PC-9 (cell line): ENCODE data around the gene SNPH. TPM values are rescaled to one million over a fixed set of nuclear protein-coding genes. Genes with fewer than 3 reads are reported as not detected.

ENCODE experiments used
- BruUV-seq: library from RNA; stranded (reverse); fragments of 400-500 nt; replicated peaks from 2 replicates; lab custom pipeline; 2021; lab: Mats Ljungman, UMichigan
- CTCF ChIA-PET: fragments of 300-600 bp; sonication (Branson Sonifier 250); formaldehyde crosslinking; loops from one replicate; lab custom pipeline; 2022; ENCODE audit warnings: antibody characterized with exemption; lab: Charles Lee
- POLR2A ChIA-PET: fragments of 300-600 bp; sonication (Branson Sonifier 250); formaldehyde crosslinking; loops from one replicate; lab custom pipeline; 2022; ENCODE audit warnings: antibody characterized with exemption; ENCODE audit not compliant: unreplicated experiment; lab: Charles Lee
- DNase-seq, 2 experiments: peaks; one replicate each; pipeline versions ENCODE4 v3.0.0 to v3.0.0-alpha.2; 2015 to 2022; ENCODE audit warnings: mixed read lengths in 1 of 2
- H2AFZ ChIP-seq: fragments of 200-600 bp; sonication (generic); 2 replicates; pipeline ENCODE4 v1.8.1; 2017; ENCODE audit warnings: antibody characterized with exemption
- H3F3A ChIP-seq: fragments of 200-600 bp; sonication (generic); 2 replicates; pipeline ENCODE4 v1.8.1; 2017; ENCODE audit warnings: antibody characterized with exemption, mild to moderate bottlenecking, low read depth; ENCODE audit not compliant: insufficient read depth
- H3K27ac ChIP-seq: fragments of 200-600 bp; sonication (generic); 2 replicates; pipeline ENCODE4 v1.6.1; 2016; ENCODE audit warnings: mixed run types
- H3K27me3 ChIP-seq: fragments of 200-600 bp; sonication (generic); 2 replicates; pipeline ENCODE4 v1.6.1; 2016; ENCODE audit warnings: low read depth, mixed run types; ENCODE audit not compliant: insufficient read depth
- H3K36me3 ChIP-seq: fragments of 200-600 bp; sonication (generic); 2 replicates; pipeline ENCODE4 v1.6.1; 2016; ENCODE audit warnings: low read depth, mixed run types
- H3K4me1 ChIP-seq: fragments of 200-600 bp; sonication (generic); replicated peaks from 2 replicates; pipeline ENCODE4 v1.6.1; 2016; ENCODE audit warnings: mixed run types; ENCODE audit not compliant: insufficient read depth
- H3K4me2 ChIP-seq: fragments of 200-600 bp; sonication (generic); 2 replicates; pipeline ENCODE4 v1.6.1; 2017; ENCODE audit warnings: mixed run types
- H3K4me3 ChIP-seq: fragments of 200-600 bp; sonication (generic); 2 replicates; pipeline ENCODE4 v1.6.1; 2016; ENCODE audit warnings: mixed run types
- H3K79me2 ChIP-seq: fragments of 200-600 bp; sonication (generic); 2 replicates; pipeline ENCODE4 v1.6.1; 2017; ENCODE audit warnings: low read depth, mixed run types
- H3K9me2 ChIP-seq: fragments of 200-600 bp; sonication (generic); 2 replicates; pipeline ENCODE4 v1.8.1; 2017; ENCODE audit warnings: mild to moderate bottlenecking; ENCODE audit not compliant: insufficient read depth
- H3K9me3 ChIP-seq: fragments of 200-600 bp; sonication (generic); 2 replicates; pipeline ENCODE4 v1.8.1; 2016; ENCODE audit warnings: low read depth; ENCODE audit not compliant: insufficient read depth
- H4K20me1 ChIP-seq: fragments of 200-600 bp; sonication (generic); 2 replicates; pipeline ENCODE4 v1.8.1; 2017; ENCODE audit not compliant: insufficient read depth
- CTCF ChIP-seq: fragments of 200-600 bp; sonication (generic); conservative IDR thresholded peaks from 2 replicates; pipeline ENCODE4 v1.6.1; 2017; ENCODE audit warnings: mixed run types, antibody characterized with exemption, mild to moderate bottlenecking, moderate library complexity
- EZH2 ChIP-seq: fragments of 200-600 bp; sonication (generic); IDR thresholded peaks from 2 replicates; pipeline ENCODE4 v1.8.0; 2017; ENCODE audit warnings: antibody characterized with exemption, low read depth
- intact Hi-C: fragments of 100-400 bp; cut with micrococcal nuclease; formaldehyde crosslinking; loops from one replicate; pipeline ENCODE4 v1.10.0; 2022; ENCODE audit not compliant: unreplicated experiment
- total RNA-seq: library from RNA; stranded (reverse); gene quantifications from 2 replicates; pipeline ENCODE4 v1.2.3, GENCODE V29; 2021

Gene SNPH
- total RNA-seq, 1 experiment from 2014 or later: 3.4 TPM

GRCh38 chr20:1337441-1337840 is 71.3 kb downstream of the SNPH start:
- intact Hi-C loops: no loop called here
- CTCF ChIA-PET: no interaction called here
- H4K20me1 ChIP-seq: peaks cover 6% of the 10 kb centered on the region; the same call in 1 of the 2 replicates
- TF ChIP-seq EZH2: no peak
- no peak for TF ChIP-seq CTCF
- no peak overlapping the region for H3K4me3 ChIP-seq
- no peaks in the 10 kb centered on the region for H3K27me3 ChIP-seq
- no peaks in the 10 kb centered on the region for H3K9me2 ChIP-seq
- no peak for DNase-seq
- no peak overlapping the region for H3K27ac ChIP-seq
- H3K4me2 ChIP-seq: no peak overlapping the region
- POLR2A ChIA-PET: no interaction called here
- no peaks in the 10 kb centered on the region for H3K9me3 ChIP-seq
- no peaks in the 10 kb centered on the region; the same call in 1 of the 2 replicates for H3F3A ChIP-seq
- 0 out of 2 replicates have a peak, but pooled peaks cover 13% of the 10 kb centered on the region for H3K36me3 ChIP-seq
- no peak overlapping the region for H2AFZ ChIP-seq
- BruUV-seq: no TSS peak
- H3K4me1 ChIP-seq: no peaks in the 10 kb centered on the region
- peaks cover 6% of the 10 kb centered on the region for H3K79me2 ChIP-seq

- no peak overlapping the region for H3K4me3 ChIP-seq
- POLR2A ChIA-PET: no interaction called here
- CTCF ChIA-PET: no interaction called here
- H3K9me2 ChIP-seq: no peaks in the 10 kb centered on the region
- H3K4me2 ChIP-seq: no peak overlapping the region
- H3K27me3 ChIP-seq: no peaks in the 10 kb centered on the region
- peaks cover 9% of the 10 kb centered on the region; the same call in 1 of the 2 replicates for H4K20me1 ChIP-seq
- no peak for DNase-seq
- no peak overlapping the region for H2AFZ ChIP-seq
- TF ChIP-seq CTCF (no peak), EZH2 (no peak)
- 0 out of 2 replicates have a peak, but pooled peaks cover 8% of the 10 kb centered on the region for H3K36me3 ChIP-seq
- no peaks in the 10 kb centered on the region for H3K4me1 ChIP-seq
- intact Hi-C loops: no loop called here
- no TSS peak for BruUV-seq
- peaks cover 6% of the 10 kb centered on the region; the same call in 1 of the 2 replicates for H3K79me2 ChIP-seq
- H3K27ac ChIP-seq: no peak overlapping the region
- no peaks in the 10 kb centered on the region; the same call in 1 of the 2 replicates for H3F3A ChIP-seq
- H3K9me3 ChIP-seq: no peaks in the 10 kb centered on the region
Observed at GRCh38 chr20:1338096-1338495, 72.0 kb downstream of the SNPH start.

- Histone ChIP-seq H3K79me2 (peaks cover 4% of the 10 kb centered on the region; the same call in 1 of the 2 replicates), H3K4me3 (no peak overlapping the region), H3K9me3 (no peaks in the 10 kb centered on the region), H3K4me2 (no peak overlapping the region), H3K4me1 (no peaks in the 10 kb centered on the region), H3K27me3 (no peaks in the 10 kb centered on the region), H3K36me3 (0 out of 2 replicates have a peak, but pooled peaks cover 1% of the 10 kb centered on the region), H4K20me1 (peaks cover 13% of the 10 kb centered on the region), H3K27ac (no peak overlapping the region), H2AFZ (no peak overlapping the region), H3F3A (no peaks in the 10 kb centered on the region; the same call in 1 of the 2 replicates), H3K9me2 (no peaks in the 10 kb centered on the region)
- CTCF ChIA-PET: no interaction called here
- POLR2A ChIA-PET: no interaction called here
- intact Hi-C loops: no loop called here
- DNase-seq: no peak
- TF ChIP-seq CTCF: no peak
- no peak for TF ChIP-seq EZH2
- no TSS peak for BruUV-seq
Observed at GRCh38 chr20:1338801-1339200, 72.7 kb downstream of the SNPH start.
